ENCODE results near the gene GALE. TPM values are rescaled to one million over a fixed set of nuclear protein-coding genes. Genes with fewer than 3 reads are reported as not detected.
"Not testable (repeated sequence)": the region's sequence is repeated elsewhere in the genome, so short reads cannot be mapped to it uniquely, and the experiment has no call there.

GALE gene
- total and polyA plus RNA-seq, 11 donors, result 6.2 to 20.8 (median 9.9) TPM

- Histone ChIP-seq H3K4me1 (peaks cover 0 to 16% (median 2%) of the 10 kb centered on the region in 12 donors), H3K36me3 (peaks cover 0 to 94% (median 75%) of the 10 kb centered on the region in 9 donors), H3K27ac (peak overlapping the region in 1 of 12 donors; percentile 49), H3K9me3 (no peaks in the 10 kb centered on the region), H3K27me3 (no peaks in the 10 kb centered on the region), H3K4me3 (no peak overlapping the region)
- no peak for TF ChIP-seq POLR2A (IDR thresholded peaks at IDR 0.05)
- no peak for TF ChIP-seq CTCF (IDR thresholded peaks at IDR 0.05)
- intact Hi-C loops (cut with DNase I), result no loop called here
- ATAC-seq, result no peak
- WGBS, 4 donors, result 85 to 89% (median 88%) methylated on average over 4 of the region's 4 CpGs
- DNase-seq, result no peak
These were observed 15.7 kb downstream of the GALE start for GRCh38 chr1:23784846-23785245.

DNA sequence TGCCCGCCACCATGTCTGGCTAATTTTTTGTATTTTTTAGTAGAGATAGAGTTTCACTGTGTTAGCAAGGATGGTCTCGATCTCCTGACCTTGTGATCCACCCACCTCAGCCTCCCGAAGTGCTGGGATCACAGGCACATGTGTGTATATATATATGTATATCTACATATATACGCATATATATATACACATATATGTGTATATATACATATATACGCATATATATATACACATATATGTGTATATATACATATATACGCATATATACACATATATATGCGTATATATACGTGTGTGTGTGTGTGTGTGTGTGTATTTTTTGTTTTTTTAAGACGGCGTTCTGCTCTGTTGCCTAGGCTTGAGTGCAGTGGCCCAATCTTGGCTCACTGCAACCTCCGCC is 17.4 kb downstream of the GALE start:
- DNase-seq; H3K27ac ChIP-seq; intact Hi-C loops (cut with DNase I); ATAC-seq; H3K4me3 ChIP-seq; H3K27me3 ChIP-seq; H3K9me3 ChIP-seq: not testable (repeated sequence)
- WGBS, 4 donors, result 93 to 96% (median 94%) methylated on average over 11 of the region's 11 CpGs
- peaks cover 4 to 26% (median 12%) of the 10 kb centered on the region in 12 donors for H3K4me1 ChIP-seq
- H3K36me3 ChIP-seq, result peaks cover 0 to 86% (median 69%) of the 10 kb centered on the region in 9 donors

- no peak overlapping the region for H3K27ac ChIP-seq
- H3K27me3 ChIP-seq, result no peaks in the 10 kb centered on the region
- peak overlapping the region in 4 of 12 donors; percentile 93 to 99 (median 96) for H3K4me3 ChIP-seq
- H3K36me3 ChIP-seq, result peaks cover 0 to 54% (median 39%) of the 10 kb centered on the region in 9 donors
- 77 to 87% (median 82%) methylated on average over 3 of the region's 3 CpGs for WGBS, 4 donors
- intact Hi-C loops (cut with DNase I), result loop anchor here in 6 of 10 donors (5.0 to 10.0 kb wide), 4 partner anchors 45 to 135 kb away; partner anchors contain the start of genes FUCA1 (in 4 of the 6), CNR2 (in 1 of the 6) and HMGCL (in 1 of the 6)
- no peaks in the 10 kb centered on the region for H3K9me3 ChIP-seq
- no peak for ATAC-seq
- DNase-seq, result no peak
- TF ChIP-seq POLR2A (IDR thresholded peaks at IDR 0.05) (no peak), CTCF (IDR thresholded peaks at IDR 0.05) (no peak)
- peaks cover 4 to 39% (median 23%) of the 10 kb centered on the region in 12 donors for H3K4me1 ChIP-seq
These were observed 20.7 kb downstream of the GALE start for GRCh38 chr1:23779826-23780371.

DNA sequence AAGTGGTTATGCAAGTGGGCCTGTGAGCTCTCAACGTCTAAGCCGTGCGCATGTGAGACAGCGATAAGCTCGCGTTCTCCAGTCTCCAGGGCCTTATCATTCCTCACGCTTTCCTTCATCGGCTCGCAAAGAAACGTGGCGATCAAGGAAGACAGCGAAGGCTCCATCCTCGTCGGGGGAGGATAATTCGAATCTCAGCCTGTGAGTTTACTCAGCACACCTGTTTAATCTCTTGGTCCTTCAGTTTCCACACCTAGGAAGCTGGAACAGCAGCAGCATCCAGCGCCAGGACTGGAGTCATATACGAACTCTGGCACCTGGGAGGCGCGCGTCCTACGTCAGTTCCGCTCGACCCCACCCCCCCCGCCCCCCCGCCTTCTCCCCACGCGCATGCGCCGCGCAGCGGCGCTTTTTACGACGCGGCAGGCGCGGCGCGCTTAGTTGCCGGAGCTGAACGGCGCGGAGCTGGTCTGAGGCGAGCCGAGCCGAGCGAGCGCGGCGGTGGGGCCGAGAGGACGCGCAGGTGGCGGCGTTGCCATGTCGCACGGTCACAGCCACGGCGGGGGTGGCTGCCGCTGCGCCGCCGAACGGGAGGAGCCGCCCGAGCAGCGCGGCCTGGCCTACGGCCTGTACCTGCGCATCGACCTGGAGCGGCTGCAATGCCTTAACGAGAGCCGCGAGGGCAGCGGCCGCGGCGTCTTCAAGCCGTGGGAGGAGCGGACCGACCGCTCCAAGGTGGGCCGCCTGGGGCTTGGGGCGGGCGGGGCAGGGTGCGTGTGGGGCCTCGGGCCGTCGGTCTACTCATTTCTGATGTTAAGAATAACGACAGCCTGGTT is 22.4 kb downstream of the GALE start, which contains the start of gene PITHD1:
TSS of gene PITHD1 (plus strand) at position 440 of the 836 bp plus-strand sequence. CDS start at position 538, 98 bp downstream.
- H3K9me3 ChIP-seq, result no peaks in the 10 kb centered on the region
- 0 to 1% (median 0%) methylated on average over 32 to 91 of the region's 91 CpGs for WGBS, 4 donors
- peak within 1 kb of the TSS; percentile 7 to 97 (median 89) for H3K27ac ChIP-seq
- intact Hi-C loops (cut with DNase I), result loop anchor here in 6 of 10 donors (5.0 to 10.0 kb wide), 4 partner anchors 47 to 137 kb away; partner anchors contain the start of genes FUCA1 (in 4 of the 6), CNR2 (in 1 of the 6) and HMGCL (in 1 of the 6)
- peak; percentile 78 to 90 (median 82) for DNase-seq
- peaks cover 0 to 38% (median 27%) of the 10 kb centered on the region in 9 donors for H3K36me3 ChIP-seq
- no peak for TF ChIP-seq CTCF (IDR thresholded peaks at IDR 0.05)
- peak; percentile 83 to 89 for TF ChIP-seq POLR2A (IDR thresholded peaks at IDR 0.05)
- H3K4me3 ChIP-seq, result peak within 1 kb of the TSS; percentile 66 to 100 (median 93)
- peaks cover 4 to 44% (median 30%) of the 10 kb centered on the region in 12 donors for H3K4me1 ChIP-seq
- H3K27me3 ChIP-seq, result no peaks in the 10 kb centered on the region
- peak; percentile 87 to 94 (median 90) for ATAC-seq
